Activated CD8-positive, alpha-beta memory T cell treated with anti-CD3 and anti-CD28 coated beads for 48 hours (primary cell): ENCODE data around the gene NPY1R.

Source experiments
- DNase-seq, 3 experiments: peaks; one replicate each; pipeline ENCODE4 v3.0.0-alpha.2; 2020; ENCODE audit warnings: low read depth in 2 of 3, low spot score in 2 of 3

NPY1R gene

GRCh38 chr4:163280703-163281519 is 51.5 kb downstream of the NPY1R start:
- DNase-seq, result no peak

GRCh38 chr4:163279713-163280112 is 52.7 kb downstream of the NPY1R start:
- DNase-seq, result no peak

GRCh38 chr4:163274861-163275260 is 57.5 kb downstream of the NPY1R start:
- no peak for DNase-seq
